ENCODE measurements around the gene DIP2B.

GRCh38 chr12:50508414-50508813 is 3.6 kb downstream of the DIP2B start:
- TF ChIP-seq POLR2AphosphoS5 (IDR thresholded peaks at IDR 0.05; ENCODE audit: borderline replicate concordance, low read depth, low read length) (no peak), EZH2 (IDR thresholded peaks at IDR 0.05) (no peak), FOXP2 (optimal IDR thresholded peaks at IDR 0.05; ENCODE audit: control extremely low read depth, extremely low read length, insufficient read depth) (no peak)
